GM23338 (cell line): ENCODE data around the gene GEMIN2. TPM values are rescaled to one million over a fixed set of nuclear protein-coding genes. Genes with fewer than 3 reads are reported as not detected.

Experiments
- ATAC-seq: fragments of 200-7000 bp; cut with Tn5 transposase; 3 replicates; pipeline ENCODE4 v1.9.1; 2020
- DNase-seq: peaks from one replicate; pipeline ENCODE4 v3.0.0-alpha.2; 2015; ENCODE audit warnings: low spot score
- H2AFZ ChIP-seq: fragments of 200-600 bp; sonication (generic); 2 replicates; pipeline ENCODE4 v1.8.0; 2016; ENCODE audit warnings: antibody characterized with exemption, mild to moderate bottlenecking, moderate library complexity
- H3F3A ChIP-seq: fragments of 200-600 bp; sonication (generic); replicated peaks from 2 replicates; pipeline ENCODE4 v1.8.0; 2017; ENCODE audit warnings: antibody characterized with exemption, mixed run types, low read depth
- H3K27ac ChIP-seq: fragments of 200-600 bp; sonication (generic); 2 replicates; pipeline ENCODE4 v1.6.1; 2016; ENCODE audit warnings: low read depth
- H3K27me3 ChIP-seq: fragments of 200-600 bp; sonication (generic); 2 replicates; pipeline ENCODE4 v1.8.0; 2016; ENCODE audit warnings: mild to moderate bottlenecking, mixed run types, moderate library complexity; ENCODE audit not compliant: insufficient read depth
- H3K36me3 ChIP-seq: fragments of 200-600 bp; sonication (generic); 2 replicates; pipeline ENCODE4 v1.8.0; 2016; ENCODE audit warnings: mild to moderate bottlenecking; ENCODE audit not compliant: insufficient read depth
- H3K4me1 ChIP-seq: fragments of 200-600 bp; sonication (generic); 2 replicates; pipeline ENCODE4 v1.8.0; 2016; ENCODE audit warnings: mild to moderate bottlenecking, moderate library complexity; ENCODE audit not compliant: insufficient read depth
- H3K4me2 ChIP-seq: fragments of 200-600 bp; sonication (generic); 2 replicates; pipeline ENCODE4 v1.7.1; 2017; ENCODE audit warnings: mixed run types
- H3K4me3 ChIP-seq: fragments of 200-600 bp; sonication (generic); 2 replicates; pipeline ENCODE4 v1.6.1; 2016; ENCODE audit warnings: mixed run types
- H3K79me2 ChIP-seq: fragments of 200-600 bp; sonication (generic); replicated peaks from 2 replicates; pipeline ENCODE4 v1.8.0; 2017; ENCODE audit warnings: mild to moderate bottlenecking; ENCODE audit not compliant: insufficient read depth
- H3K9me2 ChIP-seq: fragments of 200-600 bp; sonication (generic); 2 replicates; pipeline ENCODE4 v1.8.0; 2017; ENCODE audit not compliant: insufficient read depth
- H4K20me1 ChIP-seq: fragments of 200-600 bp; sonication (generic); replicated peaks from 2 replicates; pipeline ENCODE4 v1.8.0; 2017; ENCODE audit warnings: mild to moderate bottlenecking; ENCODE audit not compliant: insufficient read depth
- H3K27ac Mint-ChIP-seq: 2 replicates; pipeline ENCODE4 v1.8.0; 2020; ENCODE audit warnings: inconsistent platforms, mild to moderate bottlenecking, moderate library complexity, mixed read lengths
- H3K27me3 Mint-ChIP-seq: 3 replicates; pipeline ENCODE4 v1.8.0; 2022; ENCODE audit warnings: low read depth, mild to moderate bottlenecking, moderate library complexity, mixed read lengths, inconsistent platforms; ENCODE audit not compliant: insufficient read depth, poor library complexity
- H3K36me3 Mint-ChIP-seq: 3 replicates; pipeline ENCODE4 v1.8.0; 2021; ENCODE audit warnings: low read depth, mild to moderate bottlenecking, inconsistent platforms, moderate library complexity, mixed read lengths
- H3K4me1 Mint-ChIP-seq: 3 replicates; pipeline ENCODE4 v1.8.0; 2020; ENCODE audit warnings: mild to moderate bottlenecking, inconsistent platforms, mixed read lengths
- H3K4me3 Mint-ChIP-seq: 3 replicates; pipeline ENCODE4 v1.8.0; 2021; ENCODE audit warnings: moderate library complexity, mild to moderate bottlenecking, inconsistent platforms, mixed read lengths
- H3K9me3 Mint-ChIP-seq: 3 replicates; pipeline ENCODE4 v1.8.0; 2020; ENCODE audit warnings: moderate library complexity, mild to moderate bottlenecking, inconsistent platforms, mixed read lengths
- CREB1 ChIP-seq: fragments of 250-450 bp; sonication (Bioruptor Pico); IDR thresholded peaks from 2 replicates; pipeline ENCODE4 v1.5.0; 2020; ENCODE audit warnings: low read depth, mild to moderate bottlenecking, moderate library complexity
- CTCF ChIP-seq, 2 experiments: fragments of 200-600 bp in 1 of 2; sonication (generic) in 1 of 2; conservative IDR thresholded peaks; 2 replicates each; pipeline versions ENCODE4 v1.5.1 to v1.6.1; 2016 to 2017; ENCODE audit warnings: antibody characterized with exemption in 2 of 2, low read depth in 2 of 2, mild to moderate bottlenecking in 2 of 2, moderate library complexity in 1 of 2
- ETS1 ChIP-seq: IDR thresholded peaks from 2 replicates; pipeline ENCODE4 v1.6.1; 2016; ENCODE audit warnings: antibody characterized with exemption
- EZH2 ChIP-seq: fragments of 200-600 bp; sonication (generic); IDR thresholded peaks from one replicate; pipeline ENCODE4 v1.8.0; 2017; ENCODE audit warnings: antibody characterized with exemption, mild to moderate bottlenecking, low read depth; ENCODE audit not compliant: unreplicated experiment
- EZH2phosphoT487 ChIP-seq: fragments of 200-600 bp; sonication (generic); IDR thresholded peaks from one replicate; pipeline ENCODE4 v1.8.1; 2018; ENCODE audit warnings: antibody characterized with exemption; ENCODE audit not compliant: unreplicated experiment
- JUNB ChIP-seq: IDR thresholded peaks from one replicate; pipeline ENCODE4 v1.6.1; 2016; ENCODE audit warnings: antibody characterized with exemption; ENCODE audit not compliant: unreplicated experiment
- NANOG ChIP-seq: IDR thresholded peaks from 2 replicates; pipeline ENCODE4 v1.6.1; 2016; ENCODE audit warnings: antibody characterized with exemption, borderline replicate concordance
- POLR2AphosphoS5 ChIP-seq: IDR thresholded peaks from 2 replicates; pipeline ENCODE4 v1.6.1; 2016; ENCODE audit warnings: antibody characterized with exemption, low read depth
- REST ChIP-seq: IDR thresholded peaks from one replicate; pipeline ENCODE4 v1.6.1; 2018; ENCODE audit warnings: antibody characterized with exemption; ENCODE audit not compliant: unreplicated experiment
- STAT1 ChIP-seq: IDR thresholded peaks from one replicate; pipeline ENCODE4 v1.6.1; 2016; ENCODE audit warnings: antibody characterized with exemption; ENCODE audit not compliant: unreplicated experiment
- ZNF114 ChIP-seq: fragments of 250-450 bp; sonication (Bioruptor Pico); IDR thresholded peaks from 2 replicates; pipeline ENCODE4 v1.5.0; 2020; ENCODE audit warnings: mild to moderate bottlenecking, moderate library complexity
- ZNF331 ChIP-seq: fragments of 250-450 bp; sonication (Bioruptor Pico); IDR thresholded peaks from 2 replicates; pipeline ENCODE4 v1.5.0; 2020; ENCODE audit warnings: low read depth, mild to moderate bottlenecking, moderate library complexity
- ZNF462 ChIP-seq: fragments of 250-450 bp; sonication (Bioruptor Pico); IDR thresholded peaks from 2 replicates; pipeline ENCODE4 v1.5.0; 2020; ENCODE audit warnings: mild to moderate bottlenecking, moderate library complexity
- polyA plus RNA-seq: library from polyadenylated mRNA; unstranded; fragments of >200 nt; fragmentation: Nextera tagmentation; extraction: Ambion mirVana; gene quantifications from 2 replicates; pipeline ENCODE4 v1.2.1, GENCODE V29; 2016
- total RNA-seq: library from RNA; depleted of rRNA; stranded (reverse); fragments of >200 nt; shearing (Covaris generic); gene quantifications from 2 replicates; pipeline ENCODE4 v1.2.3, GENCODE V29; 2014

Gene GEMIN2
- total and polyA plus RNA-seq, 2 experiments from 2014 or later, result 37.0 to 61.6 TPM

DNA sequence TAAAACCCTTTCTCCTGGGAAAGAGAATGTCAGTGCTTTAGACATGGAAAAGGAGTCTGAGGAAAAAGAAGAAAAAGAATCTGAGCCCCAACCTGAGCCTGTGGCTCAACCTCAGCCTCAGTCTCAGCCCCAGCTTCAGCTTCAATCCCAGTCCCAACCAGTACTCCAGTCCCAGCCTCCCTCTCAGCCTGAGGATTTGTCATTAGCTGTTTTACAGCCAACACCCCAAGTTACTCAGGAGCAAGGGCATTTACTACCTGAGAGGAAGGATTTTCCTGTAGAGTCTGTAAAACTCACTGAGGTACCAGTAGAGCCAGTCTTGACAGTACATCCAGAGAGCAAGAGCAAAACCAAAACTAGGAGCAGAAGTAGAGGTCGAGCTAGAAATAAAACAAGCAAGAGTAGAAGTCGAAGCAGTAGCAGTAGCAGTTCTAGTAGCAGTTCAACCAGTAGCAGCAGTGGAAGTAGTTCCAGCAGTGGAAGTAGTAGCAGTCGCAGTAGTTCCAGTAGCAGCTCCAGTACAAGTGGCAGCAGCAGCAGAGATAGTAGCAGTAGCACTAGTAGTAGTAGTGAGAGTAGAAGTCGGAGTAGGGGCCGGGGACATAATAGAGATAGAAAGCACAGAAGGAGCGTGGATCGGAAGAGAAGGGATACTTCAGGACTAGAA lies 67.0 kb downstream of the GEMIN2 start:
- H3K27me3 Mint-ChIP-seq, result peaks cover 12% of the 10 kb centered on the region
- H3K27ac ChIP-seq, result 0 out of 2 replicates have a peak overlapping the region, but pooled peaks have one; percentile 52
- peaks cover 41% of the 10 kb centered on the region for H4K20me1 ChIP-seq
- H3K4me3 Mint-ChIP-seq, result no peak overlapping the region
- H3K27me3 ChIP-seq, result no peaks in the 10 kb centered on the region
- no peak overlapping the region for H2AFZ ChIP-seq
- peaks cover 5% of the 10 kb centered on the region; the same call in 1 of the 2 replicates for H3K4me1 ChIP-seq
- TF ChIP-seq ZNF462 (CRISPR knock-in tag), result no peak
- TF ChIP-seq REST, result no peak
- no peak for TF ChIP-seq NANOG
- no peak for TF ChIP-seq EZH2phosphoT487
- TF ChIP-seq ETS1, result no peak
- TF ChIP-seq ZNF331 (CRISPR knock-in tag), result no peak
- no peak for TF ChIP-seq POLR2AphosphoS5
- TF ChIP-seq CREB1 (CRISPR knock-in tag), result no peak
- TF ChIP-seq CTCF (conservative IDR thresholded peaks at IDR 0.05; ENCODE audit: low read depth in 2 of 2), result no peak
- no peak for TF ChIP-seq EZH2
- no peak for TF ChIP-seq STAT1
- no peak for TF ChIP-seq ZNF114 (CRISPR knock-in tag)
- no peak for TF ChIP-seq JUNB
- H3K9me3 Mint-ChIP-seq, result no peaks in the 10 kb centered on the region
- peaks cover 15% of the 10 kb centered on the region for H3K36me3 Mint-ChIP-seq
- H3K36me3 ChIP-seq, result peaks cover 86% of the 10 kb centered on the region
- no peaks in the 10 kb centered on the region for H3K9me2 ChIP-seq
- no peak overlapping the region for H3K27ac Mint-ChIP-seq
- no peak for ATAC-seq
- H3K4me2 ChIP-seq, result no peak overlapping the region
- peaks cover 16% of the 10 kb centered on the region for H3K4me1 Mint-ChIP-seq
- no peak overlapping the region for H3K4me3 ChIP-seq
- H3K79me2 ChIP-seq, result peaks cover 58% of the 10 kb centered on the region
- DNase-seq, result no peak
- H3F3A ChIP-seq, result peaks cover 64% of the 10 kb centered on the region
